ENCODE results near the gene IGFALS. TPM values are rescaled to one million over a fixed set of nuclear protein-coding genes. Genes with fewer than 3 reads are reported as not detected.

IGFALS gene
- total and polyA plus RNA-seq, 2 donors (not counting 3 experiments of a cell fraction or from before 2014, with no cell fraction given) = not detected

- Histone ChIP-seq H3K79me2 (ENCODE audit: control insufficient read depth, insufficient read depth, low read length) (no peaks in the 10 kb centered on the region), H3K9me1 (replicated peaks; ENCODE audit: control insufficient read depth, extremely low read depth, insufficient read depth, low read length) (no peaks in the 10 kb centered on the region), H3K27ac (ENCODE audit: insufficient read depth, low read depth, low read length) (no peak overlapping the region), H2AFZ (ENCODE audit: low read depth, low read length) (no peak overlapping the region), H3K4me2 (ENCODE audit: insufficient read depth, low read length) (no peak overlapping the region), H3K9ac (replicated peaks; ENCODE audit: extremely low read depth, insufficient read depth, low read length) (no peak overlapping the region), H3K4me1 (ENCODE audit: control insufficient read depth, extremely low read depth, insufficient read depth, low read length) (no peaks in the 10 kb centered on the region), H4K20me1 (replicated peaks; ENCODE audit: control insufficient read depth, extremely low read depth, insufficient read depth, low read length) (no peaks in the 10 kb centered on the region), H3K36me3 (ENCODE audit: control insufficient read depth in 2 of 2, extremely low read depth in 1 of 2, insufficient read depth in 2 of 2, low read length in 2 of 2) (peaks cover 0 to 39% of the 10 kb centered on the region in 2 experiments), H3K9me3 (replicated peaks; ENCODE audit: control insufficient read depth, insufficient read depth, low read length) (no peaks in the 10 kb centered on the region), H3K27me3 (ENCODE audit: control insufficient read depth in 2 of 2, insufficient read depth in 2 of 2, low read length in 2 of 2) (no peaks in the 10 kb centered on the region), H3K4me3 (replicated peaks in 1 of 3; ENCODE audit: insufficient read depth in 1 of 3, low read depth in 1 of 3, low read length in 3 of 3) (no peak overlapping the region)
- BruUV-seq (replicated peaks) = no TSS peak
- TF ChIP-seq POLR2A (IDR thresholded peaks at IDR 0.05; ENCODE audit: low read depth, low read length) (no peak), FOS (IDR thresholded peaks at IDR 0.05; ENCODE audit: borderline replicate concordance, insufficient read depth, low read length) (no peak), POLR2AphosphoS5 (IDR thresholded peaks at IDR 0.05; ENCODE audit: insufficient read depth, low read depth, low read length) (no peak), GATA2 (IDR thresholded peaks at IDR 0.05; ENCODE audit: insufficient read depth, insufficient read length, low read depth, low read length) (no peak), JUN (IDR thresholded peaks at IDR 0.05; ENCODE audit: borderline replicate concordance, insufficient read depth, insufficient read length, low read depth) (no peak), EZH2 (IDR thresholded peaks at IDR 0.05; ENCODE audit: borderline replicate concordance, low read depth, low read length, severe bottlenecking) (no peak), MYC (IDR thresholded peaks at IDR 0.05; ENCODE audit: low read depth, low read length) (no peak)
- TF ChIP-seq, protein P1, sequence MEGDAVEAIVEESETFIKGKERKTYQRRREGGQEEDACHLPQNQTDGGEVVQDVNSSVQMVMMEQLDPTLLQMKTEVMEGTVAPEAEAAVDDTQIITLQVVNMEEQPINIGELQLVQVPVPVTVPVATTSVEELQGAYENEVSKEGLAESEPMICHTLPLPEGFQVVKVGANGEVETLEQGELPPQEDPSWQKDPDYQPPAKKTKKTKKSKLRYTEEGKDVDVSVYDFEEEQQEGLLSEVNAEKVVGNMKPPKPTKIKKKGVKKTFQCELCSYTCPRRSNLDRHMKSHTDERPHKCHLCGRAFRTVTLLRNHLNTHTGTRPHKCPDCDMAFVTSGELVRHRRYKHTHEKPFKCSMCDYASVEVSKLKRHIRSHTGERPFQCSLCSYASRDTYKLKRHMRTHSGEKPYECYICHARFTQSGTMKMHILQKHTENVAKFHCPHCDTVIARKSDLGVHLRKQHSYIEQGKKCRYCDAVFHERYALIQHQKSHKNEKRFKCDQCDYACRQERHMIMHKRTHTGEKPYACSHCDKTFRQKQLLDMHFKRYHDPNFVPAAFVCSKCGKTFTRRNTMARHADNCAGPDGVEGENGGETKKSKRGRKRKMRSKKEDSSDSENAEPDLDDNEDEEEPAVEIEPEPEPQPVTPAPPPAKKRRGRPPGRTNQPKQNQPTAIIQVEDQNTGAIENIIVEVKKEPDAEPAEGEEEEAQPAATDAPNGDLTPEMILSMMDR (IDR thresholded peaks at IDR 0.05; ENCODE audit: extremely low read depth in 1 of 2, insufficient read depth in 1 of 2, low read depth in 1 of 2, low read length in 2 of 2) = no peak
- TF ChIP-seq, protein P2, sequence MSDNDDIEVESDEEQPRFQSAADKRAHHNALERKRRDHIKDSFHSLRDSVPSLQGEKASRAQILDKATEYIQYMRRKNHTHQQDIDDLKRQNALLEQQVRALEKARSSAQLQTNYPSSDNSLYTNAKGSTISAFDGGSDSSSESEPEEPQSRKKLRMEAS (IDR thresholded peaks at IDR 0.05; ENCODE audit: insufficient read depth, insufficient read length) = no peak
- CTCF ChIA-PET = no interaction called here
- no peak for FAIRE-seq
- intact Hi-C loops (cut with micrococcal nuclease) = no loop called here
- POLR2A ChIA-PET = no interaction called here
- dilution Hi-C loops (cut with MboI; ENCODE audit: extremely low pct_ligation_motif_present, low sequenced_read_pairs) = no loop called here
- no peak for DNase-seq (ENCODE audit: low read depth, low spot score)
Measured at GRCh38 chr16:1817716-1818115, 24.2 kb upstream of the IGFALS start.

Data from endothelial cell of umbilical vein (primary cell).